ENCODE data around the gene ATP6V0A1. TPM values are rescaled to one million over a fixed set of nuclear protein-coding genes. Genes with fewer than 3 reads are reported as not detected.

Gene ATP6V0A1
- total RNA-seq, 2 experiments from 2014 or later: 5.8 to 7.1 TPM

DNA sequence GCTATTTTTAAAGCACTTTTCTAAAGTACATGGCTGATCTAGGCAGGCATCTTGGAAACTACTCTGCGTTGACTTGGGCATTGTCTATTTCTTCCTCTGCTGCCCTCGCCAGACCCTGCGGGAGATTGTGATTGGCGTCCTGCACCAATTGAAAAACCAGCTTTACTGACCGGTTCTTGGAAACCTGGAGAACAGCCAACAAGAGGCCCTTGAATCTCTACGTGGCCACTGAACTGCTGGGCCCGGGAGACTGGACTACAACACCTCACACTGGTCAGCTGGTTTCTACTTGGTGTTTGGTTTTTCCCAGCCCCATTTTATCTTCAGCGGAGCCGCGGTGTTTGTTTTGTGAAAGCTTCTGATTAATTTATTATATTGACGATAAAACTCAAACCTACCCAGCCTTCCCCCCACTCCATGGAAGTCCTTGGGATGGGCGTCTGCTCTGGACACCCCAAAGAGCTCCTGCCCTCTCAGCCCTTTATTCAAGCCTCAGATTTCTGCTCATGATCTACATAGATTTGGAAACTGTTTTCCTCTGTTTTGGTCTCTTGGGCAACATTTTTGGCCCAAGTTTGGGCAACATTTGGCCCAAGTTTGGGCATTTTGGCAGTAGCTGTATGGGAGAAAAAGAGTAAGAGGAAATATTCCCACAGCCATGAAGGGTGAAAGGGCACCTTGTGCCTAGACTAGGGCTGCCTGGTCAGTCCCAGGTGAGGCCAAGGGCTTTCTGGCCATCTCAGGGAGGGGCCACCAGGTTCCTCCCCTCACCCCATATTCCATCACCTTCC lies 113.0 kb downstream of the ATP6V0A1 start:
- ATAC-seq (no peak), DNase-seq (no peak)
- Mint-ChIP-seq H3K4me1 (ENCODE audit: low read depth) (peaks cover 49% of the 10 kb centered on the region), H3K9me3 (no peaks in the 10 kb centered on the region), H3K27ac (no peak overlapping the region), H3K36me3 (ENCODE audit: low read depth) (peaks cover 70% of the 10 kb centered on the region), H3K27me3 (no peaks in the 10 kb centered on the region), H3K4me3 (no peak overlapping the region)
- TF ChIP-seq, protein P1, sequence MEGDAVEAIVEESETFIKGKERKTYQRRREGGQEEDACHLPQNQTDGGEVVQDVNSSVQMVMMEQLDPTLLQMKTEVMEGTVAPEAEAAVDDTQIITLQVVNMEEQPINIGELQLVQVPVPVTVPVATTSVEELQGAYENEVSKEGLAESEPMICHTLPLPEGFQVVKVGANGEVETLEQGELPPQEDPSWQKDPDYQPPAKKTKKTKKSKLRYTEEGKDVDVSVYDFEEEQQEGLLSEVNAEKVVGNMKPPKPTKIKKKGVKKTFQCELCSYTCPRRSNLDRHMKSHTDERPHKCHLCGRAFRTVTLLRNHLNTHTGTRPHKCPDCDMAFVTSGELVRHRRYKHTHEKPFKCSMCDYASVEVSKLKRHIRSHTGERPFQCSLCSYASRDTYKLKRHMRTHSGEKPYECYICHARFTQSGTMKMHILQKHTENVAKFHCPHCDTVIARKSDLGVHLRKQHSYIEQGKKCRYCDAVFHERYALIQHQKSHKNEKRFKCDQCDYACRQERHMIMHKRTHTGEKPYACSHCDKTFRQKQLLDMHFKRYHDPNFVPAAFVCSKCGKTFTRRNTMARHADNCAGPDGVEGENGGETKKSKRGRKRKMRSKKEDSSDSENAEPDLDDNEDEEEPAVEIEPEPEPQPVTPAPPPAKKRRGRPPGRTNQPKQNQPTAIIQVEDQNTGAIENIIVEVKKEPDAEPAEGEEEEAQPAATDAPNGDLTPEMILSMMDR (IDR thresholded peaks at IDR 0.05): no peak
- ChIA-PET POLR2A (interaction anchor here (0.6 to 1.3 kb wide), 2 partner anchors 14 to 39 kb away, joined by 4 to 5 read pairs; no protein-coding TSS in a partner anchor), CTCF (no interaction called here)
- intact Hi-C loops (cut with micrococcal nuclease): no loop called here

Small RNAs within 50 kb of the gene (microRNA-seq; reads per million reads assigned to microRNA genes)
- gene MIR5010 (ENCODE audit: borderline microRNAs expressed, borderline replicate concordance): 1.8 reads per million
- gene MIR548AT (ENCODE audit: borderline microRNAs expressed, borderline replicate concordance): not detected

Other genes starting within 250 kb of the ATP6V0A1 start
- 100 to 1,000 TPM; 128 to 129 TPM for gene STAT5B, start 182.5 kb upstream of the ATP6V0A1 start, total RNA-seq
- gene STAT5A, start 170.4 kb upstream of the ATP6V0A1 start, total RNA-seq: 100 to 1,000 TPM; 163 to 190 TPM
- gene STAT3, start 70.4 kb upstream of the ATP6V0A1 start, total RNA-seq: 100 to 1,000 TPM; 276 to 286 TPM
- 1 to 10 TPM; 1.8 to 2.0 TPM for gene CAVIN1, start 35.6 kb upstream of the ATP6V0A1 start, total RNA-seq
- gene NAGLU, start 77.4 kb downstream of the ATP6V0A1 start, total RNA-seq: 10 to 100 TPM; 10.8 to 11.4 TPM
- under 1 TPM; 0.43 to 0.49 TPM for gene HSD17B1, start 94.0 kb downstream of the ATP6V0A1 start, total RNA-seq
- gene COASY, start 103.3 kb downstream of the ATP6V0A1 start, total RNA-seq: 10 to 100 TPM; 59.5 to 60.9 TPM
- 10 to 100 TPM; 42.7 to 45.9 TPM for gene MLX, start 108.2 kb downstream of the ATP6V0A1 start, total RNA-seq
- gene PSMC3IP, start 118.9 kb downstream of the ATP6V0A1 start, total RNA-seq: 10 to 100 TPM; 18.1 to 21.4 TPM
- 10 to 100 TPM; 25.0 to 28.2 TPM for gene RETREG3, start 150.5 kb downstream of the ATP6V0A1 start, total RNA-seq
- 10 to 100 TPM; 79.5 to 82.4 TPM for gene TUBG1, start 150.8 kb downstream of the ATP6V0A1 start, total RNA-seq
- 1 to 10 TPM; 7.5 TPM for gene TUBG2, start 200.4 kb downstream of the ATP6V0A1 start, total RNA-seq
- under 1 TPM; 0.29 to 0.65 TPM for gene PLEKHH3, start 218.1 kb downstream of the ATP6V0A1 start, total RNA-seq
- not detected for gene CCR10, start 223.0 kb downstream of the ATP6V0A1 start, total RNA-seq
- gene CNTNAP1, start 223.7 kb downstream of the ATP6V0A1 start, total RNA-seq: under 1 TPM; 0.13 to 0.25 TPM

Data from activated CD8-positive, alpha-beta T cell treated with anti-CD3 and anti-CD28 coated beads for 36 hours (primary cell).